ENCODE measurements around the gene CCDC92B. TPM values are rescaled to one million over a fixed set of nuclear protein-coding genes. Genes with fewer than 3 reads are reported as not detected.

CCDC92B gene
- total RNA-seq, 1 donor from 2014 or later: 0.17 TPM

DNA sequence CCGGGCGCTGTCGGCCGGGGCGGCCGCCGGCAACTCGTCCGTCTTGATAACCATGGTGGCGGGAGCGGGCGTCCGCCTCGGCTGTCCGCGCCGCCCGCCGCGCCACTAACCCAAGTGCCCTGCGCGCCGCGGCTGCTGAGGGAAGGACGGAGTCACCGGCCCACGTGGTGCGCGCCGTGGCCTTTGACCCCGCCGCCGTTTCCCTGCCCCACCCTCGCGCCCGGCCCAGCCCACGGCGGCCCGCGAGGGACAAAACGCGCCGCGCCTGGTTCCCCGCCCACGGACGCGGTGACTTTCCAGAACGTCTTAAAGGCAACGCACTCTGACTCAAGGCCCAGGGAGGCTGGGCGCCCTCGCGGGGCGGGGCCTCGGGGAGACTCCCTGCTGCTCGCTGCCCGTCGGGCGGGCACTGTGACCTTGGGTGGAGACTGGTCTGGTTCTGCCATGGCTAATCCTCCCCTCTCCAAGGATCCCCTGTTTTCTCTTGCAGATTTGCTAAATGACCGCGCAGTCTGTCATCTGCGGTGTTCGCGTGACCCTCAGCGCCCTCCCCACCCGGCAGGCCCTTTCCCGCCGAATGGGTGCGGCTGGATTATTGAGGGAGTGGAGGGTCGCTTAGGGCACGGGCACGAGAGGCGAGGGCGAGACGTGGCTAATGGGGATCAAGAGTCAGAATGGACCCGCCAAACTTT, 37.7 kb downstream of the CCDC92B start, which contains the start of gene CLUH:
TSS of gene CLUH (minus strand) at position 157 of the 692 bp plus-strand sequence. CDS start at position 54, 103 bp downstream.
- peaks cover 38% of the 10 kb centered on the region for H4K20me1 ChIP-seq (ENCODE audit: low read depth)
- no peaks in the 10 kb centered on the region for H3K36me3 ChIP-seq
- H3K79me2 ChIP-seq (ENCODE audit: low read depth): peaks cover 38% of the 10 kb centered on the region
- H3K9ac ChIP-seq: no peak within 1 kb of the TSS
- no peaks in the 10 kb centered on the region for H3K4me1 ChIP-seq
- H3K27ac ChIP-seq: no peak within 1 kb of the TSS
- H2AFZ ChIP-seq (replicated peaks): peak within 1 kb of the TSS; percentile 85
- no peaks in the 10 kb centered on the region for H3K9me3 ChIP-seq (ENCODE audit: low read depth)
- DNase-seq (ENCODE audit: low spot score): peak; percentile 86
- peak within 1 kb of the TSS; percentile 66 for H3K4me3 ChIP-seq
- H3F3A ChIP-seq (ENCODE audit: low read depth): peaks cover 15% of the 10 kb centered on the region
- Mint-ChIP-seq H3K27ac (peak within 1 kb of the TSS; percentile 66), H3K27me3 (ENCODE audit: insufficient read depth, low read depth) (peaks cover 11% of the 10 kb centered on the region), H3K4me1 (peaks cover 25% of the 10 kb centered on the region), H3K9me3 (no peaks in the 10 kb centered on the region), H3K36me3 (no peaks in the 10 kb centered on the region), H3K4me3 (peak within 1 kb of the TSS; percentile 89)
- peak within 1 kb of the TSS; percentile 93 for H3K4me2 ChIP-seq
- peaks cover 31% of the 10 kb centered on the region for H3K27me3 ChIP-seq
- no peak for TF ChIP-seq EZH2phosphoT487 (IDR thresholded peaks at IDR 0.05)

DNA sequence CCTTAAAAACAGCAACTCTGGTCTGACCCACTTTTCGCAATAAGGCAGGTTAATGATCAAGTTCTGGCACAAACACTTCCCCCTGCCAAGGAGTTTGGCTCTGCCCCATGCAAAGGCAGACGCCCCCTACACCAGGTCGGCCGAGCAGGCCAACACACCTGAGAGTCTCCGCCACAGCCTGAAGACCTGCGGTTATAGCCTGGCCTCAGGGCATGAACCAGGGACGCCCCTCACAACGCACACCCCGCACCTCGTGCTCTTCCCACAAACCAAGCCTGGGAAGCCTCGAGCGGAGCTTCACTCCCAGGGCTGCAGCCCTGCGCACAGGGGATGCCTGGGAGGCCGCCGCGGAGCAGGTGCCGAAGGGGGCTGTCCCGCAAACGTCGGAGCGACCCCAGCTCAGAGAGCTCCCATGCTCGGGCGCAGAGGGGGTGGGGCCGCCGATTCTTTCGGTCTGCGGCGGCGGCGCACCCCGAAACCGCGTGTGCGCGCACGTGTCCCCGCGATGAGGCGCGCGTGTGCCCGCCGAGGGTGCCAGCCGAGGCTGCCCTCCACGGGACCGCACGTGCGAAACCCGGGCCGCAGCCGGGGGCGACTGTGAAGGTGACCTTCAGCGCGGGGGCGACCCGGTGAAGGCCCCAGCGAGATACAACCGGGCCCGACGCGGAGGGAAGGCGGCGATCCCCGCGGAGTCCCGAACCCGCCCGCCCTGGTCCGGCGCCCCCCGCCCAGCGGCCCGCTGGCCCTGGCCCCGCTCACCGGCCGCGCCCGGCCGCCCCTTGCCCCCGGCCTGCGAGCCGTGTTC, 38.4 kb downstream of the CCDC92B start:
- peak; percentile 70 for DNase-seq (ENCODE audit: low spot score)
- H3K36me3 Mint-ChIP-seq: no peaks in the 10 kb centered on the region
- no peak overlapping the region for H3K27ac ChIP-seq
- peak overlapping the region; percentile 85 for H2AFZ ChIP-seq (replicated peaks)
- no peak overlapping the region for H3K9ac ChIP-seq
- H3K4me2 ChIP-seq: peak overlapping the region; percentile 93
- H3K79me2 ChIP-seq (ENCODE audit: low read depth): peaks cover 46% of the 10 kb centered on the region
- peaks cover 31% of the 10 kb centered on the region for H3K27me3 ChIP-seq
- H3F3A ChIP-seq (ENCODE audit: low read depth): peaks cover 15% of the 10 kb centered on the region
- H3K27ac Mint-ChIP-seq: no peak overlapping the region
- no peaks in the 10 kb centered on the region for H3K36me3 ChIP-seq
- peaks cover 11% of the 10 kb centered on the region for H3K27me3 Mint-ChIP-seq (ENCODE audit: insufficient read depth, low read depth)
- H3K4me1 Mint-ChIP-seq: peaks cover 25% of the 10 kb centered on the region
- H3K4me3 ChIP-seq: peak overlapping the region; percentile 66
- no peaks in the 10 kb centered on the region for H3K4me1 ChIP-seq
- H3K9me3 Mint-ChIP-seq: no peaks in the 10 kb centered on the region
- no peaks in the 10 kb centered on the region for H3K9me3 ChIP-seq (ENCODE audit: low read depth)
- peak; percentile 27 for TF ChIP-seq EZH2 (IDR thresholded peaks at IDR 0.05)
- no peak for TF ChIP-seq CTCF (IDR thresholded peaks at IDR 0.05)
- no peak for TF ChIP-seq EZH2phosphoT487 (IDR thresholded peaks at IDR 0.05)
- peaks cover 42% of the 10 kb centered on the region for H4K20me1 ChIP-seq (ENCODE audit: low read depth)
- peak overlapping the region; percentile 89 for H3K4me3 Mint-ChIP-seq

DNA sequence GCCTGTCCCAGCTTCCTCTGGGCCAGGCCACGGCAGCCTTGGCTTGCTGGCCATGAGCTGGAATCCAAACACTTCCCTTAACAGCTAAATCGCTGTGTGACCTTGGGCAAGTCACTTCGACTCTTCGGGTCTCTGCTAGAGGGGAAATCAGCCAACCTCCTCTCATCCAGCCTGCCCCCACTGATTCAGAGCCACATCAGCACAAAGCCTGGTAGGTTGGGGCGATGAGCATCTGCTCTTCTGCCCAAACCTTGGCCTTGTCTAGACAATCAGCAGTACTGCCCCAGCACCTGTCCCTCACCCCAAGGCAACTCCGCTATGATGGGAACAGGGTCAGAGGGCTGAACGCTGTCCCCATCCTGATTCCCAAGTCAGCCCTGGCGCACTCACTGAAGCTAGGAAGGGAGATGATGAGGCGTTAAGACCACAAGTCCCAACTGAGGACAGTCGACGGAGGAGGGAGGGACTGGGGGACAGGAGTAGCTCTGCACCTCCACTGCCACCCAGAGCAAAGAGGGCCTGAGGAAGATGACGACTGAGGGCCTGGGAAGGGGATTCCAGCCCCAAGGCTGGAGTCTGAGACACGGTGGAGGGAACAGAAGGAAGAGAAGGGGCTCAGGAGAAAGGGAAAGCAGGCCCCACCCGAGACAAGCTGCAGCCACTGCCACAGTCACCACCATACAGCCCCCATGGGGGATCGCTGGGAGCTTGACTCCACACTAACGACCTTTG, 39.2 kb downstream of the CCDC92B start:
- no peaks in the 10 kb centered on the region for H3K36me3 ChIP-seq
- H3F3A ChIP-seq (ENCODE audit: low read depth): peaks cover 15% of the 10 kb centered on the region
- H3K9ac ChIP-seq: no peak overlapping the region
- TF ChIP-seq EZH2 (IDR thresholded peaks at IDR 0.05) (no peak), EZH2phosphoT487 (IDR thresholded peaks at IDR 0.05) (no peak)
- H3K79me2 ChIP-seq (ENCODE audit: low read depth): peaks cover 52% of the 10 kb centered on the region
- H4K20me1 ChIP-seq (ENCODE audit: low read depth): peaks cover 50% of the 10 kb centered on the region
- peaks cover 13% of the 10 kb centered on the region for H3K27me3 Mint-ChIP-seq (ENCODE audit: insufficient read depth, low read depth)
- H3K9me3 Mint-ChIP-seq: no peaks in the 10 kb centered on the region
- no peak for DNase-seq (ENCODE audit: low spot score)
- H3K4me3 ChIP-seq: peak overlapping the region; percentile 66
- peaks cover 6% of the 10 kb centered on the region for H3K4me1 ChIP-seq
- H3K4me2 ChIP-seq: peak overlapping the region; percentile 93
- H3K27ac ChIP-seq: no peak overlapping the region
- peaks cover 31% of the 10 kb centered on the region for H3K4me1 Mint-ChIP-seq
- peak overlapping the region; percentile 89 for H3K4me3 Mint-ChIP-seq
- H3K27me3 ChIP-seq: peaks cover 31% of the 10 kb centered on the region
- no peak overlapping the region for H2AFZ ChIP-seq (replicated peaks)
- peaks cover 2% of the 10 kb centered on the region for H3K36me3 Mint-ChIP-seq
- H3K9me3 ChIP-seq (ENCODE audit: low read depth): no peaks in the 10 kb centered on the region
- peak overlapping the region; percentile 78 for H3K27ac Mint-ChIP-seq

DNA sequence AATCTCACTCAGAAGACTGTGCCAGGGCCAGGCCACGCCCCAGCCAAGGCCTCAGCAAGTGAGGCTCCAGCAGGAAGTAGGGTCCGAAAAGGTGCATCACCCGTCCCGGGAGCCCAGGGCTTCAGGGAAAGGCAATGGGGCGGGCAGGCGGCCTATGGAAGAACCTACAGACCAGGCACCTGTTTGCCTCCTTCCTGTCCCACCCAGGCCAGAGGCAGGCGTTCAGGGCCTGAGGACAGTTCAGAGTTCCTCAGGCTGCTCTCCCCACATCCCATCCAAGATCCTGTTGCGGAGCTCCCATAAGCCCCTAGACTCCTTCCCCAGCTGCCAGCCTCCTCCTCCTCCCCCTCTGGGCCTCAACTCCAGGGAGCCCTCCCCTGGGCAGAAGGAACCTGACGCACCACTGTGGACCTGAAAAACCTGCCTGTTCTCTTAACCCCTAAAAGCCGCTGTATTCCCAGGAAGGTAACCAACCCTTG, 40.2 kb downstream of the CCDC92B start:
- no peak overlapping the region for H3K27ac ChIP-seq
- no peak overlapping the region for H2AFZ ChIP-seq (replicated peaks)
- no peaks in the 10 kb centered on the region for H3K9me3 Mint-ChIP-seq
- H3K9me3 ChIP-seq (ENCODE audit: low read depth): no peaks in the 10 kb centered on the region
- H3K4me2 ChIP-seq: no peak overlapping the region
- peak overlapping the region; percentile 89 for H3K4me3 Mint-ChIP-seq
- H3K4me1 Mint-ChIP-seq: peaks cover 35% of the 10 kb centered on the region
- H4K20me1 ChIP-seq (ENCODE audit: low read depth): peaks cover 56% of the 10 kb centered on the region
- peaks cover 52% of the 10 kb centered on the region for H3K79me2 ChIP-seq (ENCODE audit: low read depth)
- peaks cover 31% of the 10 kb centered on the region for H3K27me3 ChIP-seq
- H3K36me3 ChIP-seq: no peaks in the 10 kb centered on the region
- no peak for TF ChIP-seq EZH2 (IDR thresholded peaks at IDR 0.05)
- no peak for TF ChIP-seq CTCF (IDR thresholded peaks at IDR 0.05)
- TF ChIP-seq EZH2phosphoT487 (IDR thresholded peaks at IDR 0.05): no peak
- no peak overlapping the region for H3K4me3 ChIP-seq
- H3K4me1 ChIP-seq: peaks cover 14% of the 10 kb centered on the region
- H3K27ac Mint-ChIP-seq: no peak overlapping the region
- H3K27me3 Mint-ChIP-seq (ENCODE audit: insufficient read depth, low read depth): peaks cover 16% of the 10 kb centered on the region
- peaks cover 15% of the 10 kb centered on the region for H3F3A ChIP-seq (ENCODE audit: low read depth)
- DNase-seq (ENCODE audit: low spot score): no peak
- no peak overlapping the region for H3K9ac ChIP-seq
- H3K36me3 Mint-ChIP-seq: peaks cover 2% of the 10 kb centered on the region

All from neural progenitor cell (in vitro differentiated cells).